A549 (cell line): ENCODE results near the gene STK16.

ENCODE experiments used
- CTCF ChIP-seq: fragments of >200 bp; sonication (Bioruptor Twin); formaldehyde crosslinking; IDR thresholded peaks from 3 replicates; pipeline ENCODE4 v1.5.1; 2016
- JUN ChIP-seq, 2 experiments: fragments of >200 bp; sonication (Bioruptor Twin); formaldehyde crosslinking; IDR thresholded peaks; 2 replicates in 1 of 2; 3 replicates in 1 of 2; pipeline ENCODE4 v1.6.1; 2016 to 2017
- JUNB ChIP-seq: fragments of >200 bp; sonication (Bioruptor Twin); formaldehyde crosslinking; IDR thresholded peaks from 2 replicates; pipeline ENCODE4 v1.6.1; 2016
- ZC3H11A ChIP-seq: fragments of 450-650 bp; IDR thresholded peaks from 2 replicates; pipeline ENCODE4 v1.6.1; 2014; ENCODE audit warnings: antibody characterized with exemption, mild to moderate bottlenecking

DNA sequence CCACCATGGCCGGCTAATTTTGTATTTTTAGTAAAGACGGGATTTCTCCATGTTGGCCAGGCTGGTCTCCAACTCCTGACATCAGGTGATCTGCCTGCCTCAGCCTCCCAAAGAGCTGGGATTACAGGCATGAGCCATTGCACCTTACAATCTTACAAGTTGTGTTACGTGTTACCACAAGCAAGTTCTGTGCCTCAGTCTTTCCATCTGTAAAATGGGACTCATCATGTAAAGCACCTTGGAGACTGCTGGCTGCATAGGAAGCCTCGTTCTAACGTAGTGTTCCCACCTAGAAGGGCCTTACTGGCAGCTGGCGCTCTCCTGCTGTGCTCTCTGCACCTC lies 43.9 kb downstream of the STK16 start:
- TF ChIP-seq JUN (IDR thresholded peaks at IDR 0.05) (no peak), JUNB (no peak), CTCF (no peak), ZC3H11A (no peak)
